HG02840 (cell line): ENCODE results near the gene MPST.

Source experiments
- ATAC-seq: cut with Tn5 transposase; IDR thresholded peaks from one replicate; pipeline ENCODE4 v1.9.1; 2021; ENCODE audit warnings: mild to moderate bottlenecking, moderate library complexity, moderate number of reproducible peaks; ENCODE audit not compliant: unreplicated experiment, low FRiP score

MPST gene

GRCh38 chr22:37021710-37022482, 2.4 kb downstream of the MPST start:
- no peak for ATAC-seq

GRCh38 chr22:37022483-37023337, 3.2 kb downstream of the MPST start:
- ATAC-seq, result no peak

- ATAC-seq, result no peak
Measured at GRCh38 chr22:37023743-37024338, 4.3 kb downstream of the MPST start.

GRCh38 chr22:37024339-37025157, 5.0 kb downstream of the MPST start:
- no peak for ATAC-seq

GRCh38 chr22:37025500-37026070, 6.0 kb downstream of the MPST start:
- ATAC-seq, result no peak

GRCh38 chr22:37026325-37026724, 6.8 kb downstream of the MPST start:
- no peak for ATAC-seq

GRCh38 chr22:37027556-37027955, 8.0 kb downstream of the MPST start:
- no peak for ATAC-seq

- ATAC-seq, result no peak
Measured at GRCh38 chr22:37028692-37029674, 9.4 kb downstream of the MPST start.

GRCh38 chr22:37030560-37031281, 11.2 kb downstream of the MPST start:
- no peak for ATAC-seq

- no peak for ATAC-seq
Measured at GRCh38 chr22:37032134-37032534, 12.6 kb downstream of the MPST start.

GRCh38 chr22:37032535-37033460, 13.3 kb downstream of the MPST start:
- no peak for ATAC-seq

- ATAC-seq, result no peak
Measured at GRCh38 chr22:37033605-37034430, 14.3 kb downstream of the MPST start.

GRCh38 chr22:37036655-37037377, 17.3 kb downstream of the MPST start:
- no peak for ATAC-seq

GRCh38 chr22:37037669-37038068, 18.1 kb downstream of the MPST start:
- ATAC-seq, result no peak

- no peak for ATAC-seq
Measured at GRCh38 chr22:37039466-37039865, 19.9 kb downstream of the MPST start.
